Neural cell (in vitro differentiated cells): ENCODE results near the gene LCNL1. TPM values are rescaled to one million over a fixed set of nuclear protein-coding genes. Genes with fewer than 3 reads are reported as not detected.

ENCODE experiments used
- H2AFZ ChIP-seq: fragments of 200-600, 300-800 bp; sonication (generic), shearing (Covaris generic); 2 replicates; pipeline ENCODE4 v1.6.0; 2014; ENCODE audit warnings: low read depth, mild to moderate bottlenecking, antibody characterized with exemption, low read length, moderate library complexity
- H3F3A ChIP-seq: fragments of 200-600 bp; shearing (Covaris generic); 2 replicates; pipeline ENCODE4 v1.6.1; 2016; ENCODE audit warnings: mild to moderate bottlenecking, moderate library complexity, mixed read lengths, antibody characterized with exemption, low read length; ENCODE audit not compliant: insufficient read depth, poor library complexity, severe bottlenecking
- H3K27ac ChIP-seq: fragments of 200-600, 300-800 bp; sonication (generic), shearing (Covaris generic); 2 replicates; pipeline ENCODE4 v1.5.1; 2014; ENCODE audit warnings: mild to moderate bottlenecking, low read length, moderate library complexity
- H3K27me3 ChIP-seq: fragments of 300-800, 200-600 bp; sonication (generic), shearing (Covaris generic); 2 replicates; pipeline ENCODE4 v1.6.0; 2014; ENCODE audit warnings: mild to moderate bottlenecking, low read depth, low read length, moderate library complexity; ENCODE audit not compliant: insufficient read depth
- H3K36me3 ChIP-seq: fragments of 300-800, 200-600 bp; sonication (generic), shearing (Covaris generic); 2 replicates; pipeline ENCODE4 v1.5.1; 2014; ENCODE audit warnings: mild to moderate bottlenecking, antibody characterized with exemption, low read length, moderate library complexity; ENCODE audit not compliant: insufficient read depth
- H3K4me2 ChIP-seq: fragments of 300-800, 200-600 bp; sonication (generic), shearing (Covaris generic); 2 replicates; pipeline ENCODE4 v1.6.0; 2014; ENCODE audit warnings: mild to moderate bottlenecking, low read length
- H3K4me3 ChIP-seq: fragments of 300-800, 200-600 bp; sonication (generic), shearing (Covaris generic); 2 replicates; pipeline ENCODE4 v1.5.1; 2014; ENCODE audit warnings: mild to moderate bottlenecking, low read length, moderate library complexity
- H3K79me2 ChIP-seq: fragments of 200-600 bp; shearing (Covaris generic); replicated peaks from 2 replicates; pipeline ENCODE4 v1.6.0; 2014; ENCODE audit warnings: mild to moderate bottlenecking, low read length, moderate library complexity; ENCODE audit not compliant: insufficient read depth
- H3K9ac ChIP-seq: fragments of 300-800, 200-600 bp; sonication (generic), shearing (Covaris generic); 2 replicates; pipeline ENCODE4 v1.6.1; 2016; ENCODE audit warnings: mild to moderate bottlenecking, low read length, mixed read lengths
- H3K9me2 ChIP-seq: fragments of 200-600 bp; shearing (Covaris generic); 2 replicates; pipeline ENCODE4 v1.6.1; 2016; ENCODE audit warnings: mild to moderate bottlenecking, low read length, mixed read lengths; ENCODE audit not compliant: insufficient read depth
- H3K9me3 ChIP-seq: fragments of 200-600, 300-800 bp; sonication (generic), shearing (Covaris generic); 2 replicates; pipeline ENCODE4 v1.6.1; 2016; ENCODE audit warnings: mild to moderate bottlenecking, mixed run types, low read length, moderate library complexity, mixed read lengths
- H4K20me1 ChIP-seq: fragments of 200-600 bp; shearing (Covaris generic); 2 replicates; pipeline ENCODE4 v1.6.1; 2016; ENCODE audit warnings: mild to moderate bottlenecking, mixed run types; ENCODE audit not compliant: insufficient read depth
- CTCF ChIP-seq: fragments of 450-650 bp; IDR thresholded peaks from 2 replicates; pipeline ENCODE4 v1.5.1; 2014; ENCODE audit warnings: antibody characterized with exemption, mild to moderate bottlenecking, moderate library complexity; ENCODE audit not compliant: poor library complexity, severe bottlenecking
- EP300 ChIP-seq: fragments of 450-650 bp; conservative IDR thresholded peaks from 2 replicates; pipeline ENCODE4 v1.6.1; 2014; ENCODE audit warnings: antibody characterized with exemption, mild to moderate bottlenecking, moderate library complexity; ENCODE audit not compliant: poor library complexity, severe bottlenecking
- EZH2 ChIP-seq: fragments of 200-600, 300-800 bp; shearing (Covaris generic), sonication (generic); IDR thresholded peaks from 2 replicates; pipeline ENCODE4 v1.6.1; 2014; ENCODE audit warnings: antibody characterized with exemption, low read length, borderline replicate concordance, mild to moderate bottlenecking; ENCODE audit not compliant: insufficient read depth, poor library complexity, severe bottlenecking
- MXI1 ChIP-seq: fragments of 450-650 bp; conservative IDR thresholded peaks from 2 replicates; pipeline ENCODE4 v1.6.1; 2014; ENCODE audit warnings: antibody characterized with exemption, mild to moderate bottlenecking; ENCODE audit not compliant: poor library complexity, severe bottlenecking
- POLR2AphosphoS5 ChIP-seq: IDR thresholded peaks from 2 replicates; pipeline ENCODE4 v1.6.1; 2012
- RAD21 ChIP-seq: fragments of 450-650 bp; conservative IDR thresholded peaks from 2 replicates; pipeline ENCODE4 v1.6.1; 2014; ENCODE audit warnings: antibody characterized with exemption, mild to moderate bottlenecking, moderate library complexity
- REST ChIP-seq: IDR thresholded peaks from 2 replicates; pipeline ENCODE4 v1.6.1; 2012; ENCODE audit warnings: borderline replicate concordance
- SMC3 ChIP-seq: fragments of 450-650 bp; conservative IDR thresholded peaks from 2 replicates; pipeline ENCODE4 v1.6.1; 2014; ENCODE audit warnings: antibody characterized with exemption, mild to moderate bottlenecking, moderate library complexity; ENCODE audit not compliant: poor library complexity
- TAF1 ChIP-seq: IDR thresholded peaks from 2 replicates; pipeline ENCODE4 v1.6.1; 2012; ENCODE audit warnings: low read depth
- polyA plus RNA-seq: library from polyadenylated mRNA; depleted of rRNA; stranded (reverse); fragments of >200 nt; gene quantifications from 2 replicates; pipeline ENCODE4 v1.2.3, GENCODE V29; 2014

The LCNL1 gene
- polyA plus RNA-seq, 1 donor from 2014 or later = not detected

- H3K4me3 ChIP-seq = no peak overlapping the region
- H4K20me1 ChIP-seq = no peaks in the 10 kb centered on the region
- no peak overlapping the region for H3K4me2 ChIP-seq
- peaks cover 35% of the 10 kb centered on the region for H3K27me3 ChIP-seq
- H3K36me3 ChIP-seq = no peaks in the 10 kb centered on the region
- H3K9ac ChIP-seq = no peak overlapping the region
- H3K27ac ChIP-seq = no peak overlapping the region
- H3K79me2 ChIP-seq = no peaks in the 10 kb centered on the region
- no peaks in the 10 kb centered on the region for H3K9me3 ChIP-seq
- TF ChIP-seq MXI1 = no peak
- TF ChIP-seq EZH2 = no peak
- no peak for TF ChIP-seq POLR2AphosphoS5
- no peak for TF ChIP-seq REST
- TF ChIP-seq TAF1 = no peak
- no peak for TF ChIP-seq SMC3
- TF ChIP-seq EP300 = no peak
- TF ChIP-seq CTCF = no peak
- TF ChIP-seq RAD21 = no peak
- no peaks in the 10 kb centered on the region for H3K9me2 ChIP-seq
- no peaks in the 10 kb centered on the region for H3F3A ChIP-seq
- no peak overlapping the region for H2AFZ ChIP-seq
Observed at GRCh38 chr9:136983656-136984314, 992 bp downstream of the LCNL1 start.

GRCh38 chr9:136984464-136985026 lies 1.8 kb downstream of the LCNL1 start:
- no peaks in the 10 kb centered on the region for H3K9me2 ChIP-seq
- H3K79me2 ChIP-seq = no peaks in the 10 kb centered on the region
- H3K36me3 ChIP-seq = no peaks in the 10 kb centered on the region
- H4K20me1 ChIP-seq = no peaks in the 10 kb centered on the region
- H3F3A ChIP-seq = no peaks in the 10 kb centered on the region
- peaks cover 35% of the 10 kb centered on the region for H3K27me3 ChIP-seq
- no peak overlapping the region for H3K4me3 ChIP-seq
- no peak for TF ChIP-seq RAD21
- TF ChIP-seq POLR2AphosphoS5 = no peak
- TF ChIP-seq REST = no peak
- no peak overlapping the region for H2AFZ ChIP-seq
- no peak overlapping the region for H3K9ac ChIP-seq
- no peak overlapping the region for H3K4me2 ChIP-seq
- no peak overlapping the region for H3K27ac ChIP-seq
- H3K9me3 ChIP-seq = no peaks in the 10 kb centered on the region
